Duodenal mucosa (tissue), 2 donors: ENCODE data around the gene LINC01488.

Source experiments
- H3K27ac ChIP-seq: one replicate; pipeline ENCODE4 v1.7.0; 2013; ENCODE audit warnings: low read depth, low read length
- H3K27me3 ChIP-seq, 2 donors: one replicate each; pipeline ENCODE4 v1.7.0; 2013; ENCODE audit warnings: low read length in 2 of 2, control low read depth in 1 of 2; ENCODE audit not compliant: insufficient read depth in 2 of 2, control insufficient read depth in 1 of 2
- H3K36me3 ChIP-seq, 2 donors: one replicate each; pipeline ENCODE4 v1.7.0; 2013; ENCODE audit warnings: low read length in 2 of 2, control low read depth in 1 of 2; ENCODE audit not compliant: insufficient read depth in 2 of 2, control insufficient read depth in 1 of 2
- H3K4me1 ChIP-seq, 2 donors: one replicate each; pipeline ENCODE4 v1.7.0; 2013; ENCODE audit warnings: low read length in 2 of 2, control low read depth in 1 of 2; ENCODE audit not compliant: insufficient read depth in 2 of 2, control insufficient read depth in 1 of 2
- H3K4me3 ChIP-seq, 2 donors: one replicate each; pipeline ENCODE4 v1.7.0; 2013; ENCODE audit warnings: low read length in 2 of 2, low read depth in 1 of 2
- H3K9ac ChIP-seq, 2 donors: one replicate each; pipeline ENCODE4 v1.7.0; 2013; ENCODE audit warnings: low read length in 2 of 2, low read depth in 1 of 2
- H3K9me3 ChIP-seq, 2 donors: one replicate each; pipeline ENCODE4 v1.7.0; 2013; ENCODE audit warnings: low read length in 2 of 2, control low read depth in 1 of 2; ENCODE audit not compliant: control insufficient read depth in 1 of 2

The LINC01488 gene

GRCh38 chr11:69486056-69486772 lies 4.8 kb downstream of the LINC01488 start:
- Histone ChIP-seq H3K4me3 (no peak overlapping the region), H3K27ac (no peak overlapping the region)

GRCh38 chr11:69486773-69487291 lies 5.4 kb downstream of the LINC01488 start:
- H3K9ac ChIP-seq, result no peak overlapping the region
- no peak overlapping the region for H3K4me3 ChIP-seq
- no peaks in the 10 kb centered on the region for H3K4me1 ChIP-seq
- no peak overlapping the region for H3K27ac ChIP-seq
- H3K27me3 ChIP-seq, result no peaks in the 10 kb centered on the region
- no peaks in the 10 kb centered on the region for H3K36me3 ChIP-seq
- H3K9me3 ChIP-seq, result no peaks in the 10 kb centered on the region

More at GRCh38 chr11:69486056-69486772, 4.8 kb downstream of the LINC01488 start:
- Histone ChIP-seq H3K27me3 (no peaks in the 10 kb centered on the region), H3K36me3 (no peaks in the 10 kb centered on the region), H3K4me1 (peaks cover 3% of the 10 kb centered on the region in 2 donors), H3K9ac (no peak overlapping the region), H3K9me3 (no peaks in the 10 kb centered on the region)

GRCh38 chr11:69487391-69487790 lies 5.9 kb downstream of the LINC01488 start:
- Histone ChIP-seq H3K4me3 (no peak overlapping the region), H3K9me3 (no peaks in the 10 kb centered on the region), H3K36me3 (no peaks in the 10 kb centered on the region), H3K4me1 (no peaks in the 10 kb centered on the region), H3K27me3 (no peaks in the 10 kb centered on the region), H3K9ac (no peak overlapping the region), H3K27ac (no peak overlapping the region)

GRCh38 chr11:69487849-69488542 lies 6.5 kb downstream of the LINC01488 start:
- no peaks in the 10 kb centered on the region for H3K4me1 ChIP-seq
- no peaks in the 10 kb centered on the region for H3K36me3 ChIP-seq
- no peaks in the 10 kb centered on the region for H3K9me3 ChIP-seq
- H3K27me3 ChIP-seq, result no peaks in the 10 kb centered on the region
- no peak overlapping the region for H3K9ac ChIP-seq
- no peak overlapping the region for H3K27ac ChIP-seq
- no peak overlapping the region for H3K4me3 ChIP-seq

GRCh38 chr11:69488543-69488940 lies 7.1 kb downstream of the LINC01488 start:
- no peak overlapping the region for H3K9ac ChIP-seq
- H3K36me3 ChIP-seq, result no peaks in the 10 kb centered on the region
- no peaks in the 10 kb centered on the region for H3K9me3 ChIP-seq
- H3K4me3 ChIP-seq, result no peak overlapping the region
- H3K4me1 ChIP-seq, result no peaks in the 10 kb centered on the region
- no peaks in the 10 kb centered on the region for H3K27me3 ChIP-seq
- H3K27ac ChIP-seq, result no peak overlapping the region

- Histone ChIP-seq H3K36me3 (no peaks in the 10 kb centered on the region), H3K27ac (no peak overlapping the region), H3K9ac (no peak overlapping the region), H3K9me3 (no peaks in the 10 kb centered on the region), H3K4me1 (no peaks in the 10 kb centered on the region), H3K27me3 (no peaks in the 10 kb centered on the region), H3K4me3 (no peak overlapping the region)
These were observed 7.7 kb downstream of the LINC01488 start for GRCh38 chr11:69489031-69489745.

GRCh38 chr11:69489746-69490365 lies 8.4 kb downstream of the LINC01488 start:
- Histone ChIP-seq H3K9ac (no peak overlapping the region), H3K9me3 (no peaks in the 10 kb centered on the region), H3K4me1 (no peaks in the 10 kb centered on the region), H3K36me3 (no peaks in the 10 kb centered on the region), H3K27ac (no peak overlapping the region), H3K27me3 (no peaks in the 10 kb centered on the region), H3K4me3 (no peak overlapping the region)

GRCh38 chr11:69490516-69490915 lies 9.1 kb downstream of the LINC01488 start:
- Histone ChIP-seq H3K9me3 (no peaks in the 10 kb centered on the region), H3K4me1 (no peaks in the 10 kb centered on the region), H3K9ac (no peak overlapping the region), H3K27ac (no peak overlapping the region), H3K36me3 (no peaks in the 10 kb centered on the region), H3K27me3 (no peaks in the 10 kb centered on the region), H3K4me3 (no peak overlapping the region)

GRCh38 chr11:69491071-69492031 lies 9.9 kb downstream of the LINC01488 start:
- Histone ChIP-seq H3K27ac (no peak overlapping the region), H3K36me3 (no peaks in the 10 kb centered on the region), H3K4me1 (peaks cover 0 to under 1% of the 10 kb centered on the region in 2 donors), H3K9me3 (no peaks in the 10 kb centered on the region), H3K4me3 (no peak overlapping the region), H3K9ac (no peak overlapping the region), H3K27me3 (no peaks in the 10 kb centered on the region)
